Type B pancreatic cell (in vitro differentiated cells): ENCODE results near the gene AP2S1. TPM values are rescaled to one million over a fixed set of nuclear protein-coding genes. Genes with fewer than 3 reads are reported as not detected.
A peak's percentile ranks its signal among the peaks of the same experiment; 100 is the strongest.

ENCODE experiments used
- DNase-seq: peaks from one replicate; pipeline ENCODE4 v3.0.0; 2021; ENCODE audit warnings: mixed read lengths; ENCODE audit not compliant: unreplicated experiment; ENCODE audit errors: extremely low spot score
- H3K27ac Mint-ChIP-seq: 2 replicates; pipeline ENCODE4 v1.8.0; 2021; ENCODE audit warnings: mild to moderate bottlenecking, mixed read lengths
- H3K27me3 Mint-ChIP-seq: 2 replicates; pipeline ENCODE4 v1.8.0; 2021; ENCODE audit warnings: mixed read lengths
- H3K36me3 Mint-ChIP-seq: 2 replicates; pipeline ENCODE4 v1.8.0; 2021; ENCODE audit warnings: mixed read lengths
- H3K4me1 Mint-ChIP-seq: one replicate; pipeline ENCODE4 v1.8.0; 2021; ENCODE audit warnings: mixed read lengths; ENCODE audit not compliant: unreplicated experiment
- H3K4me3 Mint-ChIP-seq: 2 replicates; pipeline ENCODE4 v1.8.0; 2021; ENCODE audit warnings: mild to moderate bottlenecking, mixed read lengths
- H3K9me3 Mint-ChIP-seq: 2 replicates; pipeline ENCODE4 v1.8.0; 2021; ENCODE audit warnings: mixed read lengths
- total RNA-seq: library from RNA; stranded (reverse); gene quantifications from 2 replicates; pipeline ENCODE4 v1.2.1, GENCODE V29; 2021; ENCODE audit warnings: low replicate concordance
- TF ChIP-seq, protein P1 (sequence below): fragments of 200-600 bp; sonication (generic); conservative IDR thresholded peaks from 2 replicates; pipeline ENCODE4 v1.5.0; 2021; ENCODE audit warnings: antibody characterized with exemption, mild to moderate bottlenecking

AP2S1 gene
- total RNA-seq, 1 donor from 2014 or later, result 128 TPM

DNA sequence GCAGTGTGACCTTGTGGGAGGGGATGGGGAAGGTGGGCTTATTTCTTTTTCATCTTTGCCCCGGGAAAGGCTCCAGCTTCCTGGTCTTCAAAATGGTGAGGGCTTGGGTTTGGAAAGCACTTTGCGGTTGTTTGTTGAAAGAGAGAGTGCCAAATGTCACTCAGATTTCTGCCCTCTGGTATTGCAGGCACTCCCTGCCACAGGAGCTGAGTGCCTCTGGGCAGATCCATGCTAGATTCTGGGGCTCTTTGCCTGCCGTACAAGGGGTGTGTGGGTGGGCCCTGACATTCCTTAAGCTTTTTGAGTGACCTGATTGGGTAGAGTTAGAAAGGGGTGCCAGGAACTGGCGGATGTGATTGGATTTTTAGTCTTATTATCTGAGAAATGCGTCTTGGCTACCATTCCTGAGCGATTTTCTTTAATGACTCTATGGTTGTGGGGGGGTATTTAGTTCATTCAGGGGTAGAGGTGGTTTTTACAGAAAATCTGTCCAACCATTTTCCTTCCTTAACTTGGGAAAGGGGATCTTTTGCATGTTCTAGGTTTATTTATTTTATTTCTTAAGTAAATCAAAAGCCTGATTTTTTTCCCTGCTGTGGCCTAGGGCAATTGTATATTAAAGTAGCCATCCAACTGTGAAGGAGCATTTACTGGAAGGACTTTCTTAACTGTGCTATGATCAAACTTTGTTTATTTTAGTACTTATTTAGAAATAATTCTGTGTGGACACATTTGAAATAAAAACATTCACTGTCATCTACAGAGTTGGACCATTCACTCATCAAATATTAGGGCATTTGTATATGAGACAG is 13.4 kb upstream of the AP2S1 start:
- H3K4me1 Mint-ChIP-seq, result peaks cover 29% of the 10 kb centered on the region
- H3K36me3 Mint-ChIP-seq, result peaks cover 8% of the 10 kb centered on the region
- H3K27ac Mint-ChIP-seq, result no peak overlapping the region
- H3K4me3 Mint-ChIP-seq, result no peak overlapping the region
- no peak for DNase-seq
- H3K27me3 Mint-ChIP-seq, result no peaks in the 10 kb centered on the region
- TF ChIP-seq, protein P1, sequence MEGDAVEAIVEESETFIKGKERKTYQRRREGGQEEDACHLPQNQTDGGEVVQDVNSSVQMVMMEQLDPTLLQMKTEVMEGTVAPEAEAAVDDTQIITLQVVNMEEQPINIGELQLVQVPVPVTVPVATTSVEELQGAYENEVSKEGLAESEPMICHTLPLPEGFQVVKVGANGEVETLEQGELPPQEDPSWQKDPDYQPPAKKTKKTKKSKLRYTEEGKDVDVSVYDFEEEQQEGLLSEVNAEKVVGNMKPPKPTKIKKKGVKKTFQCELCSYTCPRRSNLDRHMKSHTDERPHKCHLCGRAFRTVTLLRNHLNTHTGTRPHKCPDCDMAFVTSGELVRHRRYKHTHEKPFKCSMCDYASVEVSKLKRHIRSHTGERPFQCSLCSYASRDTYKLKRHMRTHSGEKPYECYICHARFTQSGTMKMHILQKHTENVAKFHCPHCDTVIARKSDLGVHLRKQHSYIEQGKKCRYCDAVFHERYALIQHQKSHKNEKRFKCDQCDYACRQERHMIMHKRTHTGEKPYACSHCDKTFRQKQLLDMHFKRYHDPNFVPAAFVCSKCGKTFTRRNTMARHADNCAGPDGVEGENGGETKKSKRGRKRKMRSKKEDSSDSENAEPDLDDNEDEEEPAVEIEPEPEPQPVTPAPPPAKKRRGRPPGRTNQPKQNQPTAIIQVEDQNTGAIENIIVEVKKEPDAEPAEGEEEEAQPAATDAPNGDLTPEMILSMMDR, result no peak
- no peaks in the 10 kb centered on the region for H3K9me3 Mint-ChIP-seq

- Mint-ChIP-seq H3K27ac (no peak overlapping the region), H3K4me1 (peaks cover 23% of the 10 kb centered on the region), H3K4me3 (no peak overlapping the region), H3K9me3 (no peaks in the 10 kb centered on the region), H3K36me3 (peaks cover 4% of the 10 kb centered on the region), H3K27me3 (no peaks in the 10 kb centered on the region)
- DNase-seq, result no peak
- TF ChIP-seq, protein P1, result no peak
Observed at GRCh38 chr19:46862974-46863632, 12.5 kb upstream of the AP2S1 start.

DNA sequence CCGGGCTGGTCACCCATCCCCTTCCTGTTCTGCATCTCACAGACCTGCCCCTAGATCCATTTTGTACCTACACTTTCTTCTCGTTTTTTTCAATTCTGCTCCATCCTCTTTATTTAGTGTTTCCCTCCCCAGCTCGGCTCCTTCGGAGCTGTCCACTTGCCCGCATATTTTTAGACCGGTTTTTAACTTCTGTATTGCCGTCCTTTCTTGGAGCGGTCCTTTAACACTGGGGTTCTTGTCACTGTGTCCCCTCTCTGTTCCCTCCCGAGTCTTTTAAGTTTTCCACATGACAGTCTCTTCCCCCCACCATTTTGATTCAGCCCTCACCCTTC is 11.8 kb upstream of the AP2S1 start:
- TF ChIP-seq, protein P1, result no peak
- Mint-ChIP-seq H3K27ac (no peak overlapping the region), H3K9me3 (no peaks in the 10 kb centered on the region), H3K27me3 (no peaks in the 10 kb centered on the region), H3K4me3 (no peak overlapping the region), H3K36me3 (peaks cover 4% of the 10 kb centered on the region), H3K4me1 (peaks cover 21% of the 10 kb centered on the region)
- DNase-seq, result no peak

GRCh38 chr19:46861691-46862502 is 11.3 kb upstream of the AP2S1 start:
- TF ChIP-seq, protein P1, result no peak
- Mint-ChIP-seq H3K4me1 (peaks cover 15% of the 10 kb centered on the region), H3K9me3 (no peaks in the 10 kb centered on the region), H3K4me3 (no peak overlapping the region), H3K36me3 (peaks cover 4% of the 10 kb centered on the region), H3K27me3 (no peaks in the 10 kb centered on the region), H3K27ac (no peak overlapping the region)
- no peak for DNase-seq

- TF ChIP-seq, protein P1, result no peak
- Mint-ChIP-seq H3K4me1 (peaks cover 13% of the 10 kb centered on the region), H3K27me3 (no peaks in the 10 kb centered on the region), H3K4me3 (peak within 1 kb of the TSS; percentile 84), H3K36me3 (peaks cover 4% of the 10 kb centered on the region), H3K27ac (peak within 1 kb of the TSS; percentile 84), H3K9me3 (no peaks in the 10 kb centered on the region)
- DNase-seq, result no peak
Observed at GRCh38 chr19:46860846-46861690, 10.4 kb upstream of the AP2S1 start, which contains the start of gene ARHGAP35. ARHGAP35 (plus strand) TSS chr19:46860997; CDS start chr19:46918676, 57,679 bp downstream.
